Psoas muscle (tissue), 8 donors: ENCODE measurements around the gene FMNL2. TPM values are rescaled to one million over a fixed set of nuclear protein-coding genes. Genes with fewer than 3 reads are reported as not detected.

ENCODE experiments used
- ATAC-seq, 4 donors: fragments of 200-7000 bp; cut with Tn5 transposase; one replicate each; pipeline ENCODE4 v1.9.1; 2020; ENCODE audit warnings: moderate library complexity in 3 of 4, mild to moderate bottlenecking in 2 of 4
- DNase-seq, 2 donors: peaks; one replicate each; pipeline ENCODE4 v3.0.0-alpha.2; 2020
- H3K27ac ChIP-seq: fragments of 200-600 bp; one replicate; pipeline ENCODE4 v1.8.0; 2022
- H3K27me3 ChIP-seq, 3 donors: fragments of 200-600 bp in 1 of 3; one replicate each; pipeline versions ENCODE4 v1.6.1 to v1.8.0; 2013 to 2022; ENCODE audit warnings: low read length in 2 of 3, mild to moderate bottlenecking in 2 of 3, moderate library complexity in 1 of 3; ENCODE audit not compliant: insufficient read depth in 3 of 3
- H3K36me3 ChIP-seq, 2 donors: fragments of 200-600 bp in 1 of 2; one replicate each; pipeline versions ENCODE4 v1.6.1 to v1.8.0; 2013 to 2022; ENCODE audit warnings: low read depth in 1 of 2, mild to moderate bottlenecking in 1 of 2, moderate library complexity in 1 of 2; ENCODE audit not compliant: insufficient read depth in 1 of 2
- H3K4me1 ChIP-seq: fragments of 200-600 bp; one replicate; pipeline ENCODE4 v1.8.0; 2022
- H3K4me3 ChIP-seq: fragments of 200-600 bp; one replicate; pipeline ENCODE4 v1.8.0; 2022; ENCODE audit warnings: mild to moderate bottlenecking
- H3K9me3 ChIP-seq: fragments of 200-600 bp; one replicate; pipeline ENCODE4 v1.8.0; 2022
- WGBS, 3 donors: extraction: QIAGEN DNeasy Blood & Tissue Kit; methylation state at CpG; one replicate each; pipeline versions ENCODE4 v1.1.6 to v1.1.7; 2013; 5-methylcytosine and 5-hydroxymethylcytosine counted together
- intact Hi-C, 2 donors: fragments of 100-400 bp; cut with DNase I; formaldehyde crosslinking; loops; one replicate each; pipeline versions ENCODE4 v1.11.0 to v1.14.2; 2022
- polyA plus RNA-seq, 3 donors: library from polyadenylated mRNA; stranded (reverse); fragments of 200-250 nt; gene quantifications; one replicate each; pipeline ENCODE4 v1.2.3, GENCODE V29; 2013
- total RNA-seq, 4 donors: library from RNA; stranded (reverse); fragmentation: NEBNext Ultra II Directional in 2 of 4; extraction: Animal tissue kit (Norgen Biotek cat#: 25700) in 2 of 4; gene quantifications; one replicate each; pipeline versions ENCODE4 v1.2.1 to v1.2.4, GENCODE V29; 2021 to 2023
- TF ChIP-seq, protein P1 (sequence below): fragments of 200-600 bp; IDR thresholded peaks from one replicate; pipeline ENCODE4 v1.8.0; 2022; ENCODE audit warnings: antibody characterized with exemption
- donor health status: healthy with polysubstance abuse.
- donor health status: DM: no; HTN: no; CAD: no; lungs with moderate emphysema.
- donor health status: Bipolar disorder and iron deficiency.
- donor health status: healthy.
- donor health status: DM: yes; HTN: yes; CAD: no.
- donor health status: DM: no; HTN: no; CAD: no.
- donor health status: DM: no; HTN: no; CAD: no.
- donor health status: DM: yes; HTN: yes; CAD: no.

FMNL2 gene
- total and polyA plus RNA-seq, 7 donors: 6.6 to 18.2 (median 11.0) TPM

DNA sequence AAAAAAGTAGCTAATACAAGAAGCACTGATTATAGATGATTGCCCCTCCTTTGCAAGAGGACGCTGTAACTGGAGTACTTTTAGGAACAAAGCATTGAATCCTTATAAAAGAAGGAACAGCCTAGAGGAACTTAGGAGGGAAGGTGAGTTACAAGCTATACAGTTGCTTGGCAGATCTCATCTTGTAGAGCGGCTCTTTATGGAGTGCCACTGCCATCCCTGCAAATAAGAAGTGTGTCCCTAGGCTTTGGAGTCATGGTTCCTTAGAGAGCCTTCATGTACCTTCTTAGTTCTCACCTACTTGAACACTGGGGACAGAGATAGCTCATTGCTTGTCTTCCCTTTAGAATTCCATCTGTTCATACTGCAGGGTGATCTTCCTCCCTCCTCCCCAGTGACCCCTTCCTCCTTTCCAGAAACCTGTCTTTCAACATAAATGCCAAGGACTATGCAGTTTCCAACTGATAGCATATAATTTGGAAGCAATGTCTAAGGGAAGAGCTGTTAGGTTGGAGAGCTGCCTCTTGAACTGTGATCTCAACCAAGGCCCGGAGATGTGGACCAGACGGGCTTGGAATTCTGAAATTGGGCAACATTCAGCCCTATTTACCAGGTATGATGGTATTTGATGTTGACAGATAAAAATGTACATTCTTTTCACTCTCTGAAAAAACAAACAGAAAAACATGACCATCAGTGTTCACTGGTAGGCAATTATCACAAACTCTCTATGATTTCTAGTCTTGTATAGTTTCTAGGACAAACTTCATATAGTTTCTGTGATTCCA is 7.5 kb downstream of the FMNL2 start:
- 96 to 98% (median 97%) methylated on average over 4 of the region's 4 CpGs for WGBS, 3 donors
- Histone ChIP-seq H3K9me3 (no peaks in the 10 kb centered on the region), H3K27ac (no peak overlapping the region), H3K36me3 (peaks cover 4 to 14% of the 10 kb centered on the region in 2 donors), H3K4me3 (no peak overlapping the region), H3K4me1 (peaks cover 38% of the 10 kb centered on the region), H3K27me3 (no peaks in the 10 kb centered on the region)
- ATAC-seq: no peak
- TF ChIP-seq, protein P1, sequence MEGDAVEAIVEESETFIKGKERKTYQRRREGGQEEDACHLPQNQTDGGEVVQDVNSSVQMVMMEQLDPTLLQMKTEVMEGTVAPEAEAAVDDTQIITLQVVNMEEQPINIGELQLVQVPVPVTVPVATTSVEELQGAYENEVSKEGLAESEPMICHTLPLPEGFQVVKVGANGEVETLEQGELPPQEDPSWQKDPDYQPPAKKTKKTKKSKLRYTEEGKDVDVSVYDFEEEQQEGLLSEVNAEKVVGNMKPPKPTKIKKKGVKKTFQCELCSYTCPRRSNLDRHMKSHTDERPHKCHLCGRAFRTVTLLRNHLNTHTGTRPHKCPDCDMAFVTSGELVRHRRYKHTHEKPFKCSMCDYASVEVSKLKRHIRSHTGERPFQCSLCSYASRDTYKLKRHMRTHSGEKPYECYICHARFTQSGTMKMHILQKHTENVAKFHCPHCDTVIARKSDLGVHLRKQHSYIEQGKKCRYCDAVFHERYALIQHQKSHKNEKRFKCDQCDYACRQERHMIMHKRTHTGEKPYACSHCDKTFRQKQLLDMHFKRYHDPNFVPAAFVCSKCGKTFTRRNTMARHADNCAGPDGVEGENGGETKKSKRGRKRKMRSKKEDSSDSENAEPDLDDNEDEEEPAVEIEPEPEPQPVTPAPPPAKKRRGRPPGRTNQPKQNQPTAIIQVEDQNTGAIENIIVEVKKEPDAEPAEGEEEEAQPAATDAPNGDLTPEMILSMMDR: no peak
- intact Hi-C loops: loop anchor here in 1 of 2 donors (10.0 kb wide), 1 partner anchor 72 kb away; no protein-coding TSS in a partner anchor
- DNase-seq: no peak

DNA sequence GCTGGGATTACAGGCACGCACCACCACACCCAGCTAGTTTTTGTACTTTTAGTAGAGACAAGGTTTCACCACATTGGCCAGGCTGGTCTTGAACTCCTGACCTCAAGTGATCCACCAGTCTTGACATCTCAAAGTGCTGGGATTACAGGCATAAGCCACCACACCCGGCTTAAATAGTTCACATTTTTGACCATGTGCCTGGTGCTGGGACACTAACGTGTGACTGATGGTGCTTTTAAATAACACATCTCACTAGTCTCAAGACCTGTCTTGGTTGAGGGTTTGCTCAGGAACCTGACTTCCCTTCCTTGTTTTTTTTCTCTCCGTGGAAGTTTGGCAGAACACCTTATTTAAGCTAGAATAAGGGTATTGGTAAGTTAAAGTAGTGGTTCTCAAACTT is 8.5 kb downstream of the FMNL2 start:
- WGBS, 3 donors: 42 to 59% (median 49%) methylated on average over 4 of the region's 4 CpGs
- intact Hi-C loops: loop anchor here in 1 of 2 donors (10.0 kb wide), 1 partner anchor 71 kb away; no protein-coding TSS in a partner anchor
- TF ChIP-seq, protein P1: no peak
- DNase-seq (no peak), ATAC-seq (peak in 2 of 4 donors; percentile 36 to 53)
- Histone ChIP-seq H3K4me1 (peaks cover 36% of the 10 kb centered on the region), H3K4me3 (no peak overlapping the region), H3K27me3 (no peaks in the 10 kb centered on the region), H3K9me3 (no peaks in the 10 kb centered on the region), H3K36me3 (peaks cover 4 to 14% of the 10 kb centered on the region in 2 donors), H3K27ac (no peak overlapping the region)

DNA sequence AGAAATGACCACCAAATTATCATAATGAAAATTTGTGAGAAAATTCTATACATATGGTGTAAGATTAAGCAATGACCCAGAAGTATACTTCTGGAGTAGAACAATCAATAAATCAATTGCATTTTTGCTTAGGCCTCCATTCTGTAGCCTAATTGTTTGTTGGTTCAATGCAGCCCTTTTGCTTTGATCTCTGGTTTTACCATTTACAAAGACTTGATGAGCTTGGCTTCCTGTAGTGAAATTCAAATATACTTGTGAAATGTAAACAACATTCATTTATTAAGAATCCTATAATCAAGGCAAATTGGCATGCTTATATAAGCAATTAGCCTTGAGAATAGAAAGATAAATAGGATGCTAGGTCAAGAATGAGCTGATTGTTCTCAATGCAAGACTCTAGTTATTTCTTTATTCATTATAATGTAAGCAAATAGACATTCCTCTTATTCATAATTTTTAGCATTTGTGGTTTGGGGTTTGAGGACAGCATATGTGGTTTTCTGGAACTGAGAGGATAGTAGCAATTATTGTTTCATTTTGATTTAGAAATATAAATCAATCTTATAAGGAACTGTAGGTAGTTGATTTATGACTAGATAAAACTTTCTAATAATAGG is 9.7 kb downstream of the FMNL2 start:
- Histone ChIP-seq H3K36me3 (peaks cover 4 to 14% of the 10 kb centered on the region in 2 donors), H3K4me1 (peaks cover 28% of the 10 kb centered on the region), H3K27me3 (no peaks in the 10 kb centered on the region), H3K4me3 (no peak overlapping the region), H3K27ac (no peak overlapping the region), H3K9me3 (no peaks in the 10 kb centered on the region)
- DNase-seq (no peak), ATAC-seq (no peak)
- TF ChIP-seq, protein P1: no peak
- intact Hi-C loops: loop anchor here in 1 of 2 donors (10.0 kb wide), 1 partner anchor 70 kb away; no protein-coding TSS in a partner anchor

DNA sequence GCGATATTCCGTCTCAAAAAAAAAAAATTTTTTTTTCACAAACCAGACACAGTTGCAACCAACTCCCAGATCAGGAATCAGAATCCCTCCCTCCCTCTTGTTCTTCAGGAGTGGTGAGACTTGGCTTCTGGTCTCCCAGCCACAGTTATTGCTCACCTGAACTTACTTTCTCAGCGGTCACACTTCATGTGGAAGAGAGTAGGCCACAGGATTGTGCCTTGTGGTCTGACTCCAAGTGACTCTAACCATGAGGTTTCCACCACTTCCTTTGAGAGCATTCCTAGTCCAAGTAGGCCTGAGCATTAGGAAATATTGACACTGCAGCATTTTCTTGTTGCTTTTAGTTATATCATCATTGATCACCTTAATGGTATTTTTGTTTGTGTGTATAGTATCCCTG is 12.1 kb downstream of the FMNL2 start:
- TF ChIP-seq, protein P1: no peak
- ATAC-seq (peak in 3 of 4 donors; percentile 40 to 58 (median 57)), DNase-seq (no peak)
- intact Hi-C loops: loop anchor here in 1 of 2 donors (10.0 kb wide), 1 partner anchor 68 kb away; no protein-coding TSS in a partner anchor
- WGBS, 3 donors: 97 to 100% (median 98%) methylated on average over 3 of the region's 3 CpGs
- Histone ChIP-seq H3K36me3 (peaks cover 4 to 14% of the 10 kb centered on the region in 2 donors), H3K4me3 (no peak overlapping the region), H3K9me3 (no peaks in the 10 kb centered on the region), H3K27me3 (no peaks in the 10 kb centered on the region), H3K4me1 (peaks cover 16% of the 10 kb centered on the region), H3K27ac (no peak overlapping the region)
